ENCODE results near the gene RNF17.
"Not testable (repeated sequence)": the region's sequence is repeated elsewhere in the genome, so short reads cannot be mapped to it uniquely, and the experiment has no call there.

Gene RNF17

GRCh38 chr13:24742977-24743376 lies 21.0 kb upstream of the RNF17 start:
- DNase-seq, result no peak

GRCh38 chr13:24744247-24744646 lies 19.7 kb upstream of the RNF17 start:
- no peak for DNase-seq

DNA sequence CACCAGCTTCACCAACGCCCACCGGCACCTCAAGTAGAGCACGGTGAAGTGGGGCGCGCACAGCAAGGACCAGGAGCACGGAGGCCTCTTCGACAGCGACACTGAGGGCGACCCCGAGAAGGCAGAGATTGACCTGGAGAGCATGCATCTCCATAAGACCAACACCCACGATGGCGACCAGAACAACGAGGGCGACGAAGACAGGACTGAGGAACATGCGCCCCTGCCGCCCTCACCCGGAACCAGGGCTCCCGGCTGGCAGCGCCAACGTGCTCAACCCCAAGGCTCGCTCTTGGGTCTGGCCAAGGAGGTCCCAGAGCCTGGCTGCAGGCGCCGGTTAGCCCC lies 18.5 kb upstream of the RNF17 start:
- DNase-seq, result no peak

- DNase-seq, result no peak
Measured at GRCh38 chr13:24745861-24746617, 17.9 kb upstream of the RNF17 start.

DNA sequence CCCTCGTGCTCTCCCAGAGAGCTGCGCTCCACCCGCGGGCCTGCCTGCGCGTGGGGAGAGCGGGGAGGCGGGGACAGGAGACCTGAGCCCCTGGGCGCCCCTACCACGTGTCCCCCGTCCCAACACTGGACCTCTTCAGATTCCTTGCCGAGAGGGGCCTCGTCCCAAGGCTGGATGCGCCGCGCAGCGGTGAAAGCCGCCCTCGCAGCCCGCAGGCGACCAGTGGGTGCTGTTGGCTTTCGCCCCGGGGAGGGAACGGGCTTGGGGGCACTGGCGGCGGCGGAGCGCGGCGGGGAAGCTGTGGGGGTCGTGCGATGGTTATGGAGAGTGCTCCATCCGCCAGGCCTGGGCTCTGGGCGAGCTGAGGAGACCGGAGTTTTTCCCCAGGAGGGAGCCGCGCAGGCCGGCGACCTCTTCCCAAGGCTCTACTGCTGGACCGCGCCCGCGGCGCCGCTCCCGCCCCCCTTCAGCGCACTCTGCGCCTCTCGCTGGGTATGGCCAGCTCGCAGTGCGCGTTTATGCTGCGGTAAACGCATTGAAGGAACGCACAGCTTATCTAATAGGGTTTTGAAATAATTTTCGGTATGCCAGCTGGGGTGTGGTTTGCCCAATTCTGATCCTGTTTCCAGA lies 17.2 kb upstream of the RNF17 start:
- DNase-seq, result peak; percentile 9

- peak; percentile 35 for DNase-seq
Measured at GRCh38 chr13:24747248-24748060, 16.5 kb upstream of the RNF17 start.

DNA sequence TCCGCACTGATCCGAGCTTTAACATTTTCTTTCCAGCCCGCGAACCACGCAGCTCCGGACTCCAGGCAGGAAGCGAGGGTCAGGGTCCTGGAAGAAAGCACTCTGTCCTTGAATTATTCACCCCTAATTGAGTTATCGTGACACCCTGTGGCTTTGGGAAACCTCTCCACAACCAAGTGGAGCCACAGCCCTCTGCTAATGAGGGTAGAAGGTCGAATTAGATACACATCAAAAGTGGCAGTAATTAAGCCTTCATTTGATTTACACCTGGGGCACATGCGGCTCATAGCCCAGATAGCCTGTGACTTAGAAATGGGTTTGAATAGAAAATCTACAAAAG lies 15.9 kb upstream of the RNF17 start:
- DNase-seq, result no peak

DNA sequence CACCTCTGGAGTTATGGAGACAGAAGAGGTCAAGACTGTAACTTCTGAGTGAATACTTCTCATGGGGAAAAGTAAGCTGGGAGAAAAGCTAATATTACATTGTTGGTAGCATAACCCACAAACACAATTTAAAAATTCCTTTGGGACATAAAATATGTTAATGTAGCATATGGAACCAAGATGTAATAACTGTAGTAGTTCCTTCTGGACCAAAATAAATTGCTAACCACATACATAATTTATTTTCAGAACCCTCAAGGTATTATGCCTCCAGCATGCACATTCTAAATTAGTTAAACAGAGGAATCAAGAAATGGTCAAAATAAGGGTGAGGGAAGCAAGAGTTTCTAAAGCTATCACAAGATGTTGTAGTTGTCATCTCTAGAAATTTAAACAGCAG lies 4.8 kb upstream of the RNF17 start:
- DNase-seq, result no peak

DNA sequence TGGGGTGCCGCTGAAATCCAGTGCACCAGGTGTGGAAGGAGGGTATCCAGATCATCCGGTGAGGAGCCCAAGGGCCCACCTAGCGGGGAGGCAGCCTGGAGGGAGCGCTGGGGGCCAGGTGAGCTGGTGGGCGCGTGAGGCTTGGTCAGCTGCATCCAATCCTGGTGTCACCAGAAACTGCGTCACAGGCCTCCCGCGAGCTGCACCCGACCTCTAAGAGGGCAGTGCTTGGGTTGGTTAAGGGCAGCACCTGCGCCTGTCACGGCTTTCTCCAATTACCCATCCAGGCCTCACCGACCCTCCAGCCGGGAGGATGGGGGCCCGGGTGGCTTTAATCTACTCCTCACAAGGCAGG lies 284 bp downstream of the RNF17 start:
- no peak for DNase-seq

- DNase-seq, result no peak
Measured at GRCh38 chr13:24777171-24777570, 13.2 kb downstream of the RNF17 start.

DNA sequence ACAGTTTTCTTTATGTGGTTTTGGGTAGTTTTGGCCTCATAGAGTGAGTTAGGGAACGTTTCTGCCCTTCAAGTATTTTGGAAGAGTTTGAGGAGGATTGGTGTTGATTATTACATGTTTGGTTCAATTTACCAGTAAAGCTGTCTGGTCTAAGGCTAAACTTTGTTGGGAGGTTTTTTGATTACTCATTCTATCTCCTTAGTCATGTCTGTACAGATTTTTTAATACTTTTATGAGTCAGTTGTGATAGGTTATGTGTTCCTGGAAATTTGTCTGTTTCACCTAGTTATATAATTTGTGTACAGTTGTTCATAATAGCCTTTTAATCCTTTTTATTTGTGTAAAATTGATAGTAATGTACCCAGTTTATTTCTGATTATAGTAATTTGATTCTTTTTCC lies 20.4 kb downstream of the RNF17 start:
- no peak for DNase-seq

- DNase-seq, result no peak
Measured at GRCh38 chr13:24788538-24788937, 24.6 kb downstream of the RNF17 start.

GRCh38 chr13:24802074-24802473 lies 38.1 kb downstream of the RNF17 start:
- DNase-seq, result no peak

DNA sequence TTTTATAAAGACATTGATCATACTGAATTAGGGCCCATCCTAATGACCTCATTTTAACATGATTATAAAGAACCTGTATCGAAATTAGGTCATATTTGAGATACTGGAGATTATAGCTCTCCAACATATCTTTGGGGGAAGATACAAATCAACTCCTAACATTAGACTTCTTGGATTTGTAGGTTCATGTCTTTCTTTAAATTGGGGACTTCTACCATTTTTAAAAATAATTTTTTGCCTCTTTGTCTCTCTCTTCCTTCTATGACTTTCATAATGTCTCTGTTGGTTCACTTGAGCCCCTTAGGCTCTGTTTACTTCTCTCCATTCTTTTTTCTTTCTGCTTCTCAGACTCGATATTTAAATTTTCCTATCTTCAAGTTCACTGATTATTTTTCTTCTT lies 57.2 kb downstream of the RNF17 start:
- DNase-seq, result no peak

- no peak for DNase-seq
Measured at GRCh38 chr13:24822640-24823039, 58.7 kb downstream of the RNF17 start.

DNA sequence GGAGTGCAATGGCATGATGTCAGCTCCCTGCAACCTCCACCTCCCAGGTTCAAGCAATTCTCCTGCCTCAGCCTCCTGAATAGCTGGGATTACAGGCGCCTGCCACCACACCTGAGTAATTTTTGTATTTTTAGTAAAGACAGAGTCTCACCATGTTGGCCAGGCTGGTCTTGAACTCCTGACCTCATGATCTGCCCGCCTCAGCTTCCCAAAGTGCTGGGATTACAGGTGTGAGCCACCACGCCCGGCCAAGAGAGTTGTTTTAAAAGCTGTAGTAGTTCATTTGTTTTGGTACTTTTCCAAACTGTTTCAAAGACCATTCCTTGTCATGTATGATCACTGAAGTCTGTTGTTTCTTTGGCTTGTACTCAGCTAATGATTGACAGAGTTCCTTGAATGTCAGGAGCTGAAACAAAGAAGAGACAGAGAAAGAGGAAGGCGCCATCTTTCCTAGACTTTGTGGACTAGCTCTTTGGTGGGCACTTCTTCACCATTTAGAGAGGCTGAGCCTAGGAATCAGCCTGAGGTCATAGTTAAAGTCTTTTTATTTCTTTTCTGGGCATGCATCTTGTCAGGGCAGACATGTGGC lies 59.2 kb downstream of the RNF17 start:
- not testable (repeated sequence) for DNase-seq

DNA sequence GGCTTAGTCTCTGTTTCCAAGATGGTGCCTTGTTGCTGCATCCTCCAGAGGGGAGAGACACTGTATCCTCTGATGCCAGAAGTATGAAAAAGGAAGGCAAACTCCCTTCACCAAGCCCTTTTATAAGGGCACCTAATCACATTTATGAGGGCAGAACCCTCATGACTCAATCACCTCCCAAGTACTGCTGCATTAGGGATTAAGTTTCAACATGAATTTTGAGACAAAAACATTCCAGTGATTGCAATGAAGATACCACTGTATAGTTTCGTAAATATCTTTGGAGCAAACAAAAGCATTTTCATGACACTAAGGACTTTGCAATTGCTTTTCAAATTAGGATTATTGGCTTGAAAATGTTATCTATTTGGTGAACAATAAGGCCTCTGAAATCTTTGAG lies 63.8 kb downstream of the RNF17 start:
- no peak for DNase-seq

DNA sequence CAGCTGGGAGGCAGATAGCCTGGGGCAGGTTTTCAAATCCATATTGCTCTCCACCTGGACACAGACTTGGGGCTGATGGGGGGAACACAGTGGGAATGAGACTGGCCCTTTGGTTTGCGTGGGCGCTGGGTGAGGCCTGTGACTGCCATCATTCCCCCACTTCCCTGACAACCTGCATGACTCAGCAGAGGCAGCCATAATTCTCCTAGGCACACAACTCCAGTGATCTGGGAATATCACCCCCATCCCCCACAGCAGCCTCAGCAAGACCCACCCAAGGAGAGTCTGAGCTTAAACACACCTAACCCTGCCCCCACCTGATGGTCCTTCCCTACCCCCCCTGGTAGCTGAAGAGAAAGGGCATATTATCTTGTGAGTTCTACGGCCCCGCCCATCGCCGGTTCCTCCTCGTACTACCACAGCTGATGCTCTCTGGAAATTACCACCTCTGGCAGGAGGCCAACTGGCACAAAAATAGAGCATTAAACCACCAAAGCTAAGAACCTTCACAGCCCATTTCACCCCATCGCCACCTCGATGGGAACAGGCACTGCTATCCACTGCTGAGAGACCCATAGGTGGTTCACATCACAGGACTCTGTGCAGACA lies 71.0 kb downstream of the RNF17 start:
- peak; percentile 74 for DNase-seq

- not testable (repeated sequence) for DNase-seq
Measured at GRCh38 chr13:24837528-24837927, 73.6 kb downstream of the RNF17 start.

- no peak for DNase-seq
Measured at GRCh38 chr13:24842549-24843274, 78.7 kb downstream of the RNF17 start.

- no peak for DNase-seq
Measured at GRCh38 chr13:24851546-24851945, 87.6 kb downstream of the RNF17 start.

DNA sequence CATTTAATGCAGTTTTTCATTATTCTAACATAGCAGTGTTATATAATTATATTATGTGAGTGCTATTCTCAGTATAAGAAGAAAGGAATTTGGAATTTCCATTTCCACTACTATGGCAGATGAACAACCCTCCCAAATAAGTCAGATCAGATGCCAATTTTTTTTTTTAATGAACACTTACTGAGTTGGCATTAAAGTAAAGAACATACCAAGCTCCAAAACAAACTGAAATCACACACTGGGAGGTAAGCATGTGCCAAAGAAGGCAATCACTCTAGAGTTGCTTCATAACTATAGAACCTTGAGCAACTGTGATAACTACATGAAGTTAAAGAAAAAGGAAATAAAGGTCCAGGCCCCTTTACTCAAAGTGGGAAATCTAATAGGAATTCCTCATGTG lies 90.3 kb downstream of the RNF17 start:
- no peak for DNase-seq

- peak; percentile 5 for DNase-seq
Measured at GRCh38 chr13:24858953-24859352, 95.0 kb downstream of the RNF17 start.

All from RPMI8226 (cell line).